ENCODE measurements around the gene NPAT.

GRCh38 chr11:108204929-108205499, 17.4 kb downstream of the NPAT start:
- no peak for TF ChIP-seq CTCF (IDR thresholded peaks at IDR 0.05)
- no peak for TF ChIP-seq POLR2A (IDR thresholded peaks at IDR 0.05)
